A549 (cell line): Measurements from ENCODE around the gene ZIC4.

Experiments used
- CTCF ChIP-seq: fragments of >200 bp; sonication (Bioruptor Twin); formaldehyde crosslinking; IDR thresholded peaks from 3 replicates; pipeline ENCODE4 v1.5.1; 2016
- MYC ChIP-seq: IDR thresholded peaks from 2 replicates; pipeline ENCODE4 v1.6.1; 2012; ENCODE audit warnings: mild to moderate bottlenecking, inconsistent platforms, low read length, improper control_type of control experiment, borderline replicate concordance
- POLR2A ChIP-seq: IDR thresholded peaks from 2 replicates; pipeline ENCODE4 v1.6.1; 2012; ENCODE audit warnings: mild to moderate bottlenecking, low read length
- RARB ChIP-seq: fragments of 250-450 bp; sonication (Bioruptor Pico); IDR thresholded peaks from 2 replicates; pipeline ENCODE4 v1.8.0; 2021; ENCODE audit warnings: mild to moderate bottlenecking, moderate library complexity

- TF ChIP-seq POLR2A = no peak
- no peak for TF ChIP-seq CTCF
- TF ChIP-seq RARB (CRISPR knock-in tag) = no peak
- TF ChIP-seq MYC = no peak
These were observed 14.2 kb upstream of the ZIC4 start for GRCh38 chr3:147420353-147421183.
